PC-9 (cell line): ENCODE measurements around the gene NFKB1.

ENCODE experiments used
- CTCF ChIP-seq: fragments of 200-600 bp; sonication (generic); conservative IDR thresholded peaks from 2 replicates; pipeline ENCODE4 v1.6.1; 2017; ENCODE audit warnings: mixed run types, antibody characterized with exemption, mild to moderate bottlenecking, moderate library complexity
- EZH2 ChIP-seq: fragments of 200-600 bp; sonication (generic); IDR thresholded peaks from 2 replicates; pipeline ENCODE4 v1.8.0; 2017; ENCODE audit warnings: antibody characterized with exemption, low read depth

GRCh38 chr4:102629673-102630072, 128.5 kb downstream of the NFKB1 start:
- TF ChIP-seq CTCF (no peak), EZH2 (no peak)
